CD4-positive, CD25-positive, alpha-beta regulatory T cell (primary cell): Measurements from ENCODE around the gene GULP1. TPM values are rescaled to one million over a fixed set of nuclear protein-coding genes. Genes with fewer than 3 reads are reported as not detected.

Source experiments
- ATAC-seq, 2 donors: fragments of 150-1000 bp; cut with Tn5 transposase; one replicate each; pipeline ENCODE4 v1.10.0; 2021; ENCODE audit warnings: low read depth in 2 of 2, moderate number of reproducible peaks in 2 of 2, moderate library complexity in 1 of 2
- DNase-seq, 3 donors: peaks; one replicate each; pipeline versions ENCODE4 v3.0.0 to v3.0.0-alpha.2; 2012 to 2022; ENCODE audit warnings: mixed read lengths in 1 of 3
- H3K27ac ChIP-seq: one replicate; pipeline ENCODE4 v1.7.0; 2013; ENCODE audit warnings: mild to moderate bottlenecking, low read length; ENCODE audit not compliant: insufficient read depth, poor library complexity, severe bottlenecking
- H3K27me3 ChIP-seq: one replicate; pipeline ENCODE4 v1.7.0; 2013; ENCODE audit warnings: low read length; ENCODE audit not compliant: control insufficient read depth, insufficient read depth
- H3K36me3 ChIP-seq: one replicate; pipeline ENCODE4 v1.7.0; 2013; ENCODE audit warnings: mild to moderate bottlenecking, low read length, moderate library complexity; ENCODE audit not compliant: control insufficient read depth, insufficient read depth
- H3K4me1 ChIP-seq: 2 replicates; pipeline ENCODE4 v1.7.0; 2013; ENCODE audit warnings: mild to moderate bottlenecking, low read length; ENCODE audit not compliant: insufficient read depth, control insufficient read depth, poor library complexity, severe bottlenecking
- H3K4me3 ChIP-seq: one replicate; pipeline ENCODE4 v1.7.0; 2013; ENCODE audit warnings: low read depth, mild to moderate bottlenecking, low read length, moderate library complexity
- H3K9me3 ChIP-seq, 2 experiments: 1 replicate in 1 of 2; 2 replicates in 1 of 2; pipeline ENCODE4 v1.7.0; 2013; ENCODE audit warnings: low read length in 2 of 2, mild to moderate bottlenecking in 1 of 2, moderate library complexity in 1 of 2; ENCODE audit not compliant: control insufficient read depth in 2 of 2
- H3K27ac Mint-ChIP-seq, 3 donors: one replicate each; pipeline ENCODE4 v1.8.0; 2020 to 2022; ENCODE audit warnings: mild to moderate bottlenecking in 3 of 3, mixed read lengths in 3 of 3, moderate library complexity in 2 of 3
- H3K27me3 Mint-ChIP-seq: one replicate; pipeline ENCODE4 v1.8.0; 2022; ENCODE audit warnings: mild to moderate bottlenecking, mixed read lengths
- H3K36me3 Mint-ChIP-seq: one replicate; pipeline ENCODE4 v1.8.0; 2020; ENCODE audit warnings: mixed read lengths
- H3K4me1 Mint-ChIP-seq, 4 donors: one replicate each; pipeline ENCODE4 v1.8.0; 2020 to 2022; ENCODE audit warnings: mixed read lengths in 4 of 4, mild to moderate bottlenecking in 1 of 4
- H3K4me3 Mint-ChIP-seq, 4 donors: one replicate each; pipeline ENCODE4 v1.8.0; 2020 to 2022; ENCODE audit warnings: mild to moderate bottlenecking in 4 of 4, mixed read lengths in 4 of 4, moderate library complexity in 3 of 4
- H3K9me3 Mint-ChIP-seq, 7 donors: one replicate each; pipeline ENCODE4 v1.8.0; 2020 to 2022; ENCODE audit warnings: mixed read lengths in 7 of 7, mild to moderate bottlenecking in 3 of 7, moderate library complexity in 2 of 7
- polyA plus RNA-seq, 4 donors: library from polyadenylated mRNA; unstranded; fragments of 300-500 nt; fragmentation: Illumina TruSeq; gene quantifications; one replicate each; pipeline ENCODE4 v1.2.3, GENCODE V29; 2021
- total RNA-seq: library from RNA; stranded (reverse); gene quantifications from one replicate; pipeline ENCODE4 v1.2.3, GENCODE V29; 2022

The GULP1 gene
- total and polyA plus RNA-seq, 5 donors from 2014 or later, result not detected

GRCh38 chr2:188306271-188306670 lies 14.6 kb downstream of the GULP1 start:
- ATAC-seq, result no peak
- Mint-ChIP-seq H3K27ac (no peak overlapping the region), H3K4me1 (no peaks in the 10 kb centered on the region)

GRCh38 chr2:188307850-188308283 lies 16.2 kb downstream of the GULP1 start:
- no peaks in the 10 kb centered on the region for H3K27me3 ChIP-seq
- H3K27ac ChIP-seq, result no peak overlapping the region
- H3K36me3 ChIP-seq, result no peaks in the 10 kb centered on the region
- DNase-seq, result no peak
- H3K4me1 Mint-ChIP-seq, result no peaks in the 10 kb centered on the region
- H3K4me1 ChIP-seq, result no peaks in the 10 kb centered on the region
- no peaks in the 10 kb centered on the region for H3K27me3 Mint-ChIP-seq
- no peak overlapping the region for H3K4me3 Mint-ChIP-seq
- H3K27ac Mint-ChIP-seq, result no peak overlapping the region
- H3K36me3 Mint-ChIP-seq, result no peaks in the 10 kb centered on the region
- H3K9me3 ChIP-seq, result no peaks in the 10 kb centered on the region
- no peak for ATAC-seq
- H3K4me3 ChIP-seq, result no peak overlapping the region
- peaks cover 0 to 9% (median 3%) of the 10 kb centered on the region in 7 donors for H3K9me3 Mint-ChIP-seq

More at GRCh38 chr2:188306271-188306670, 14.6 kb downstream of the GULP1 start:
- Mint-ChIP-seq H3K27me3 (no peaks in the 10 kb centered on the region), H3K4me3 (no peak overlapping the region), H3K36me3 (no peaks in the 10 kb centered on the region), H3K9me3 (peaks cover 0 to 9% (median 3%) of the 10 kb centered on the region in 7 donors)
- no peak overlapping the region for H3K27ac ChIP-seq
- H3K9me3 ChIP-seq, result no peaks in the 10 kb centered on the region
- no peaks in the 10 kb centered on the region for H3K4me1 ChIP-seq
- no peak for DNase-seq
- no peaks in the 10 kb centered on the region for H3K36me3 ChIP-seq
- H3K27me3 ChIP-seq, result no peaks in the 10 kb centered on the region
- H3K4me3 ChIP-seq, result no peak overlapping the region

GRCh38 chr2:188308483-188308882 lies 16.8 kb downstream of the GULP1 start:
- Mint-ChIP-seq H3K9me3 (peaks cover 0 to 9% (median 4%) of the 10 kb centered on the region in 7 donors), H3K4me3 (no peak overlapping the region)
- DNase-seq, result no peak

DNA sequence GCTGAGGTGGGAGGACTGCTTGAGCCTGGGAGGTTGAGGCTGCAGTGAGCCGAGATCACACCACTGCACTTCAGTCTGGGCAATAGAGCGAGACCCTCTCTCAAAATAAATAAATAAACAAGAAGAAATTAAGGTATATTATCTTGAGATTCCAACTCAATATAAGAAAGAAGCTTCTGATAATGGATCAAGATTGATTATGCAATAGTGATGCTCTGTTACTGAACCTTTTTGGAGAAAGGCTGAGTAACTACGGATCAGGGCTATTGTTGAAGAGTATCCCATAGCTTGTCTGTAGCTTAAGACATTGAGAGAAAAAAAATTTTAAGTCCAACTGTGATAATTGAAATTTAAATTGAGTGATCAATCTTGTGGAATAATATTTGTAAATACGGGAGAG lies 17.7 kb downstream of the GULP1 start:
- no peaks in the 10 kb centered on the region for H3K4me1 Mint-ChIP-seq
- Histone ChIP-seq H3K4me1 (no peaks in the 10 kb centered on the region), H3K27me3 (no peaks in the 10 kb centered on the region), H3K9me3 (no peaks in the 10 kb centered on the region), H3K36me3 (no peaks in the 10 kb centered on the region), H3K4me3 (no peak overlapping the region), H3K27ac (no peak overlapping the region)
- H3K36me3 Mint-ChIP-seq, result no peaks in the 10 kb centered on the region
- no peak for ATAC-seq
- H3K4me3 Mint-ChIP-seq, result no peak overlapping the region
- no peaks in the 10 kb centered on the region for H3K27me3 Mint-ChIP-seq
- peaks cover 0 to 10% (median 4%) of the 10 kb centered on the region in 7 donors for H3K9me3 Mint-ChIP-seq
- DNase-seq, result no peak
- no peak overlapping the region for H3K27ac Mint-ChIP-seq

More at GRCh38 chr2:188308483-188308882, 16.8 kb downstream of the GULP1 start:
- H3K4me1 ChIP-seq, result no peaks in the 10 kb centered on the region
- H3K27me3 ChIP-seq, result no peaks in the 10 kb centered on the region
- H3K27ac ChIP-seq, result no peak overlapping the region
- Mint-ChIP-seq H3K27me3 (no peaks in the 10 kb centered on the region), H3K4me1 (no peaks in the 10 kb centered on the region), H3K36me3 (no peaks in the 10 kb centered on the region), H3K27ac (no peak overlapping the region)
- no peak for ATAC-seq
- no peaks in the 10 kb centered on the region for H3K36me3 ChIP-seq
- no peak overlapping the region for H3K4me3 ChIP-seq
- no peaks in the 10 kb centered on the region for H3K9me3 ChIP-seq

DNA sequence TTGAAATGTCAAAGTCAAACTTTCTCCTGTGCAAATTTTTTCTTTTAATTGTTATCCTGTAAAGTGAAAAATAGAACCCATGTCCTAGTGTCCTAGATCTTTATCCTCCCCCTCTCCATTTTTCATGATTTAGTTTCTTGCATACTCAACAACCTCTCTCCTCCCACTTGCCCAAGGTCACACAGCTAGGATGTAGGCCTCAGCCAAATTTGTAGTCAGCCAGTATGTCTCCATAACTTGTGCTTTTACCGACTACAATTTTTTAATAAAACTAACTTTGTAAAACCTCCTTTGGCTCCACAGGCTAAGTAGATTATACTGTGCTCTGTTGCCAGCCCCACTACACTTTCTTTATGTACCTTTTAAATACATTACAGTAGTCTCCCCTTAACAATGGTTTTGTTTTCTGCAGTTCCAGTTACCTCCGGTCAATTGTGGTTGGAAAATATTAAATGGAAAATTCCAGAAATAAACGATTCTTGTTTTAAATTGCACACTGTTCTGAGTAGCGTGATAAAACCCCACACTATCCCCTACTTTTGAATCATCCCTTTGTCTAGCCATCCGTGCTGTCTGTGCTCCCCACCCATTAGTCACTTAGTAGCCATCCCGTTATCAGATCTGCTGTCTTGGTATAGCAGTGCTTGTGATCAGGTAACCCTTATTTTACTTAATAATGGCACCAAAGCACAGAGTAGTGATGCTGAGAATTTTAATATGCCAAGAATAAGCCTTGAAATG lies 22.8 kb downstream of the GULP1 start:
- no peak overlapping the region for H3K4me3 ChIP-seq
- H3K9me3 ChIP-seq, result no peaks in the 10 kb centered on the region
- Mint-ChIP-seq H3K9me3 (peaks cover 4 to 12% (median 6%) of the 10 kb centered on the region in 7 donors), H3K4me1 (no peaks in the 10 kb centered on the region), H3K27ac (no peak overlapping the region), H3K27me3 (no peaks in the 10 kb centered on the region), H3K36me3 (no peaks in the 10 kb centered on the region), H3K4me3 (no peak overlapping the region)
- H3K27ac ChIP-seq, result no peak overlapping the region
- no peaks in the 10 kb centered on the region for H3K27me3 ChIP-seq
- ATAC-seq, result no peak
- H3K36me3 ChIP-seq, result no peaks in the 10 kb centered on the region
- DNase-seq, result no peak
- no peaks in the 10 kb centered on the region for H3K4me1 ChIP-seq

DNA sequence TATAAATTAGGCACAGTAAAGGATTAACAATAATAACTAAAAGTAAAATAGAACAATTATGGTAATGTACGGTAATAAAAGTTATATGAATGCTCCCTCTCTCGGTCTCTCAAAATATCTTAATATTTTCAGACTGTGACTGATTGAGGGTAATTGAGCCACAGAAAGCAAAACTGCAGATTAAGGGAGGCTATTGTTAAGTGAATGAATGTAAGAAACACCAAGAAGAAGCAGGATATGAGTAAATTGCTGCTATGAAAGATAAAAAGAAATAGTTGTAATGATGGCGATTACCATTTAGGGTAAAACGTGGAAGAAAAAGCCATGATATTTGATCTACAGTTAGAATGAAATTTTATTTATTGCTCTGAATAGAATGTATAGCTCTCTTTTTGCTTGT lies 24.1 kb downstream of the GULP1 start:
- Histone ChIP-seq H3K4me1 (no peaks in the 10 kb centered on the region), H3K27ac (no peak overlapping the region), H3K9me3 (no peaks in the 10 kb centered on the region), H3K4me3 (no peak overlapping the region), H3K27me3 (no peaks in the 10 kb centered on the region), H3K36me3 (no peaks in the 10 kb centered on the region)
- no peaks in the 10 kb centered on the region for H3K4me1 Mint-ChIP-seq
- no peaks in the 10 kb centered on the region for H3K36me3 Mint-ChIP-seq
- H3K27ac Mint-ChIP-seq, result no peak overlapping the region
- H3K9me3 Mint-ChIP-seq, result peaks cover 0 to 13% (median 5%) of the 10 kb centered on the region in 7 donors
- no peak for ATAC-seq
- no peaks in the 10 kb centered on the region for H3K27me3 Mint-ChIP-seq
- DNase-seq, result no peak
- no peak overlapping the region for H3K4me3 Mint-ChIP-seq

GRCh38 chr2:188316342-188316741 lies 24.7 kb downstream of the GULP1 start:
- Mint-ChIP-seq H3K36me3 (no peaks in the 10 kb centered on the region), H3K27me3 (no peaks in the 10 kb centered on the region)
- H3K4me3 ChIP-seq, result no peak overlapping the region

More at GRCh38 chr2:188316342-188316741, 24.7 kb downstream of the GULP1 start:
- no peak overlapping the region for H3K4me3 Mint-ChIP-seq
- DNase-seq (no peak), ATAC-seq (no peak)
- H3K9me3 Mint-ChIP-seq, result peaks cover 0 to 13% (median 6%) of the 10 kb centered on the region in 7 donors
- Histone ChIP-seq H3K27me3 (no peaks in the 10 kb centered on the region), H3K4me1 (no peaks in the 10 kb centered on the region), H3K9me3 (no peaks in the 10 kb centered on the region), H3K27ac (no peak overlapping the region), H3K36me3 (no peaks in the 10 kb centered on the region)
- H3K4me1 Mint-ChIP-seq, result no peaks in the 10 kb centered on the region
- H3K27ac Mint-ChIP-seq, result no peak overlapping the region
